GM23248 (cell line): ENCODE measurements around the gene PYCR2. TPM values are rescaled to one million over a fixed set of nuclear protein-coding genes. Genes with fewer than 3 reads are reported as not detected.

Experiments used
- DNase-seq: peaks from one replicate; pipeline ENCODE4 v3.0.0-alpha.2; 2015
- H2AFZ ChIP-seq: fragments of 200-600 bp; sonication (generic); 2 replicates; pipeline ENCODE4 v1.6.1; 2016; ENCODE audit warnings: antibody characterized with exemption
- H3F3A ChIP-seq: fragments of 200-600 bp; sonication (generic); 2 replicates; pipeline ENCODE4 v1.6.1; 2016; ENCODE audit warnings: mild to moderate bottlenecking, antibody characterized with exemption, mixed run types; ENCODE audit not compliant: insufficient read depth
- H3K27ac ChIP-seq: fragments of 200-600 bp; sonication (generic); 2 replicates; pipeline ENCODE4 v1.5.1; 2016; ENCODE audit warnings: mild to moderate bottlenecking
- H3K27me3 ChIP-seq: fragments of 200-600 bp; sonication (generic); replicated peaks from 2 replicates; pipeline ENCODE4 v1.6.1; 2016; ENCODE audit warnings: mild to moderate bottlenecking; ENCODE audit not compliant: insufficient read depth
- H3K36me3 ChIP-seq: fragments of 200-600 bp; sonication (generic); 2 replicates; pipeline ENCODE4 v1.6.1; 2016; ENCODE audit warnings: low read depth, mild to moderate bottlenecking
- H3K4me1 ChIP-seq: fragments of 200-600 bp; sonication (generic); 2 replicates; pipeline ENCODE4 v1.6.1; 2016; ENCODE audit warnings: mild to moderate bottlenecking; ENCODE audit not compliant: insufficient read depth
- H3K4me2 ChIP-seq: fragments of 200-600 bp; sonication (generic); one replicate; pipeline ENCODE4 v1.6.1; 2016; ENCODE audit warnings: mild to moderate bottlenecking; ENCODE audit not compliant: unreplicated experiment
- H3K4me3 ChIP-seq: fragments of 200-600 bp; sonication (generic); 2 replicates; pipeline ENCODE4 v1.5.1; 2016; ENCODE audit warnings: mild to moderate bottlenecking
- H3K79me2 ChIP-seq: fragments of 200-600 bp; sonication (generic); 2 replicates; pipeline ENCODE4 v1.6.1; 2016; ENCODE audit warnings: mild to moderate bottlenecking; ENCODE audit not compliant: insufficient read depth
- H3K9ac ChIP-seq: fragments of 200-600 bp; sonication (generic); 2 replicates; pipeline ENCODE4 v1.6.1; 2016; ENCODE audit warnings: mild to moderate bottlenecking
- H3K9me2 ChIP-seq: fragments of 200-600 bp; sonication (generic); 2 replicates; pipeline ENCODE4 v1.6.1; 2016; ENCODE audit warnings: mixed run types, mild to moderate bottlenecking, moderate library complexity; ENCODE audit not compliant: insufficient read depth
- H3K9me3 ChIP-seq: fragments of 200-600 bp; sonication (generic); one replicate; pipeline ENCODE4 v1.6.1; 2017; ENCODE audit warnings: low read depth
- H4K20me1 ChIP-seq: fragments of 200-600 bp; sonication (generic); 2 replicates; pipeline ENCODE4 v1.6.0; 2016; ENCODE audit not compliant: insufficient read depth
- EZH2 ChIP-seq: fragments of 200-600 bp; sonication (generic); IDR thresholded peaks from 2 replicates; pipeline ENCODE4 v1.6.1; 2018; ENCODE audit warnings: antibody characterized with exemption, mild to moderate bottlenecking; ENCODE audit not compliant: insufficient read depth, poor library complexity, severe bottlenecking
- EZH2phosphoT487 ChIP-seq: fragments of 200-600 bp; sonication (generic); IDR thresholded peaks from 2 replicates; pipeline ENCODE4 v1.6.1; 2018; ENCODE audit warnings: antibody characterized with exemption, moderate library complexity, mild to moderate bottlenecking, low read depth; ENCODE audit not compliant: insufficient read depth
- WGBS, 2 experiments: methylation state at CpG; one replicate each; pipeline ENCODE4 v1.1.6; 2015 to 2017; ENCODE audit warnings: low lambda C conversion rate in 2 of 2, low coverage in 1 of 2; ENCODE audit errors: missing lambda C conversion rate in 2 of 2; 5-methylcytosine and 5-hydroxymethylcytosine counted together
- in situ Hi-C: fragments of 300-500 bp; cut with MboI; formaldehyde crosslinking; loops from 2 replicates; pipeline ENCODE4 v1.15.0; 2020
- polyA plus RNA-seq: library from polyadenylated mRNA; unstranded; fragments of >200 nt; fragmentation: Nextera tagmentation; extraction: Ambion mirVana; gene quantifications from 2 replicates; pipeline ENCODE4 v1.2.1, GENCODE V29; 2016
- total RNA-seq: library from RNA; depleted of rRNA; stranded (reverse); fragments of >200 nt; shearing (Covaris generic); gene quantifications from 2 replicates; pipeline ENCODE4 v1.2.3, GENCODE V29; 2014

PYCR2 gene
- total and polyA plus RNA-seq, 2 experiments from 2014 or later: 55.5 to 59.1 TPM

DNA sequence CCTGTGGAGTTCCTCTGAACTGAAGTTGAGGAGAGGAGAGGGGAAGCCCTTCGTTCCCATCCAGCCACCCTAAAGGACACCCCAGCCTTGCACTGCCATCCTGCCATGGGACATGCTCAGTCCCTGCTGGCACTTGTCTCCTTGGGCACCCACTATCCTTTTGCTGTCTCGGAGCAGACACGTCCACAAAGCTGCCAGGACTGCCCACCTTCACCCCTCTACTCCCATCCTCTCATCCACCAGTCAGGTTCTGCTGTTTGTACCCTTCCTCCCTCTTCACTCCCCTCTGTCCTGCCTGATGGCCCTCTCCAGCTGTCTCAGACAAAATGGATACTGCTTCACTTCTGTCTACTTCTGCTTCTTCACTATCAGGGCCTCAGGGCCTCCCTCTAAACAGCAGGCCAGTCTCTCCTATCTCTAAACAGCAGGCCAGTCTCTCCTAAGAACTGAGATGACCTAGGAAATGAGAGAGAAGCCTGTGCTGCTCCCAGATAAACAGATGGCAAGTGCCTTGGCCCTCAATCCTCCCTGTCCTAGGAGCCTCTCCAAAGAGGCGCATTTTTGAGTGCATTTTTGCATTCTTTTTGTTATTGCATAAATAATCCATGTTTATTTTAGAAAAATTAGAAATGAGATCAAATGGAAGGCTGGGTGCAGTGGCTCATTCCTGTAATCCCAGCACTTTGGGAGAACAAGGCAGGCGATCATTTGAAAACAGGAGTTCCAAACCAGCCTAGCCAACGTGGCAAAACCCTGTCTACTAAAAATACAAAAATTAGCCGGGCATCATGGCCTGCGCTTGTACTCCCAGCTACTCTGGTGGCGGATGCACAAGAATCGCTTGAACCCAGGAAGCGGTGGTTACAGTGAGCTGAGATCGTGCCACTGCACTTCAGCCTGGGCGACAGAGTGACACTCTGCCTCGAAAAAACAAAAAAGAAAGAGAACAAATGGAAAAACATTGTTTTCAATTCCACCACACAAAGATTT lies 4.4 kb upstream of the PYCR2 start:
- WGBS, 2 experiments: 53% methylated on average over 14 of the region's 14 CpGs
- H3K4me1 ChIP-seq: peaks cover 11% of the 10 kb centered on the region; the same call in 1 of the 2 replicates
- H3K9ac ChIP-seq: no peak overlapping the region
- H3K36me3 ChIP-seq: no peaks in the 10 kb centered on the region
- peaks cover 3% of the 10 kb centered on the region; the same call in 1 of the 2 replicates for H3F3A ChIP-seq
- in situ Hi-C loops: no loop called here
- H3K27ac ChIP-seq: no peak overlapping the region
- no peaks in the 10 kb centered on the region for H4K20me1 ChIP-seq
- no peaks in the 10 kb centered on the region for H3K9me3 ChIP-seq
- no peaks in the 10 kb centered on the region for H3K9me2 ChIP-seq
- H3K27me3 ChIP-seq: no peaks in the 10 kb centered on the region
- DNase-seq: no peak
- peaks cover 4% of the 10 kb centered on the region for H3K79me2 ChIP-seq
- H2AFZ ChIP-seq: peak overlapping the region; percentile 57; the same call in 1 of the 2 replicates
- H3K4me2 ChIP-seq: no peak overlapping the region
- TF ChIP-seq EZH2phosphoT487 (no peak), EZH2 (no peak)
- no peak overlapping the region for H3K4me3 ChIP-seq

DNA sequence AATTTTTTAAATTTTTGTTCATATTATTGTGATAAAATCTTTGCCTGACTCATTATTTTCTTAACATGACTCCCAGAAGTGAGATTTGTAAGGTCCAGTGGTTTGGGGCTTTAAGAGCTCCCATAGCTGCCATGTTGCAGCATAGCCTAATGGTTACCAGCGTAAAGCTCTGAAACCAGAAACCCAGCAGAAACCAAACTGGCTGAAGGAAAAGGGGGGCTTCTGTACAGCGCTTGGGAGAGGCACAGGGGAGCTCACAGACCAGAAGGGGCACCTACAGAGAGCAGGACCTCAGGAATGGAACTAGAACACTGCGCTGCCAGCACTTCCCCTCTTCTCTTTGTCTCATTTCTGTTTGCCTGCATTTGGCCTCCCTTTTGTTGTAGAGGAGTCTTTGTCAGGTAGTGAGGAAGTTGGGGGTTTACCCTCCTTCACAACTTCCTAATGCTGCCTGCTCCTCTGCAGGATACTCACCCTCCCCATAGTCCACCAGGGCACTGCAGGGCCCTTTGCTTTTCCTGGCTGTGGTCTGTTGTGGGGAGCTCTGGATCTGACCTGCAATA lies 2.6 kb upstream of the PYCR2 start:
- TF ChIP-seq EZH2phosphoT487 (no peak), EZH2 (no peak)
- Histone ChIP-seq H3K27ac (no peak overlapping the region), H4K20me1 (no peaks in the 10 kb centered on the region), H3K9ac (no peak overlapping the region), H3K4me3 (no peak overlapping the region), H3K9me3 (no peaks in the 10 kb centered on the region), H3K36me3 (no peaks in the 10 kb centered on the region), H3F3A (no peaks in the 10 kb centered on the region), H2AFZ (peak overlapping the region; percentile 28; the same call in 1 of the 2 replicates), H3K4me2 (no peak overlapping the region), H3K27me3 (no peaks in the 10 kb centered on the region), H3K4me1 (peaks cover 15% of the 10 kb centered on the region), H3K79me2 (peaks cover 17% of the 10 kb centered on the region), H3K9me2 (no peaks in the 10 kb centered on the region)
- in situ Hi-C loops: no loop called here
- WGBS, 2 experiments: 90 to 98% methylated on average over 3 of the region's 3 CpGs
- DNase-seq: peak; percentile 37

- H4K20me1 ChIP-seq: no peaks in the 10 kb centered on the region
- H3K4me1 ChIP-seq: peaks cover 26% of the 10 kb centered on the region
- in situ Hi-C loops: no loop called here
- H3K36me3 ChIP-seq: peaks cover under 1% of the 10 kb centered on the region; the same call in 1 of the 2 replicates
- peak; percentile 55 for DNase-seq
- H3F3A ChIP-seq: peaks cover 9% of the 10 kb centered on the region; the same call in 1 of the 2 replicates
- peaks cover 23% of the 10 kb centered on the region for H3K79me2 ChIP-seq
- H3K27me3 ChIP-seq: no peaks in the 10 kb centered on the region
- H3K4me2 ChIP-seq: peak overlapping the region; percentile 82
- H2AFZ ChIP-seq: peak overlapping the region; percentile 89
- H3K9me3 ChIP-seq: no peaks in the 10 kb centered on the region
- no peak for TF ChIP-seq EZH2
- TF ChIP-seq EZH2phosphoT487: no peak
- WGBS, 2 experiments: 2 to 3% methylated on average over 8 of the region's 8 CpGs
- no peaks in the 10 kb centered on the region for H3K9me2 ChIP-seq
- peak overlapping the region; percentile 94 for H3K4me3 ChIP-seq
- peak overlapping the region; percentile 94 for H3K9ac ChIP-seq
- H3K27ac ChIP-seq: peak overlapping the region; percentile 81
Measured at GRCh38 chr1:225923381-225923691, 714 bp downstream of the PYCR2 start.

- TF ChIP-seq EZH2: no peak
- Histone ChIP-seq H3K9ac (no peak overlapping the region), H3K9me2 (no peaks in the 10 kb centered on the region), H3K36me3 (peaks cover 13% of the 10 kb centered on the region; the same call in 1 of the 2 replicates), H3K27ac (no peak overlapping the region), H4K20me1 (no peaks in the 10 kb centered on the region), H3K27me3 (no peaks in the 10 kb centered on the region), H3K9me3 (no peaks in the 10 kb centered on the region), H3K4me3 (no peak overlapping the region), H3K79me2 (peaks cover 31% of the 10 kb centered on the region), H3F3A (peaks cover 14% of the 10 kb centered on the region; the same call in 1 of the 2 replicates), H3K4me2 (peak overlapping the region; percentile 82), H2AFZ (no peak overlapping the region), H3K4me1 (peaks cover 26% of the 10 kb centered on the region)
- no peak for DNase-seq
- in situ Hi-C loops: no loop called here
- WGBS, 2 experiments: 77 to 79% methylated on average over 23 of the region's 23 CpGs
Measured at GRCh38 chr1:225921734-225922709, 2.0 kb downstream of the PYCR2 start.
